Stomach (tissue), 4 donors: Measurements from ENCODE around the gene ABCB9.

ENCODE experiments used
- EP300 ChIP-seq: sonication (generic); formaldehyde crosslinking; IDR thresholded peaks from one replicate; pipeline ENCODE4 v1.6.1; 2017; ENCODE audit warnings: antibody characterized with exemption
- TF ChIP-seq, protein P1 (sequence below), 7 experiments: fragments of 450-650 bp in 4 of 7; fragments of 200-600 bp in 3 of 7; sonication (generic) in 3 of 7; IDR thresholded peaks; one replicate each; pipeline ENCODE4 v1.5.1; 2016 to 2019; ENCODE audit warnings: antibody characterized with exemption in 7 of 7, control low read depth in 2 of 7, mild to moderate bottlenecking in 1 of 7

- TF ChIP-seq, protein P1, sequence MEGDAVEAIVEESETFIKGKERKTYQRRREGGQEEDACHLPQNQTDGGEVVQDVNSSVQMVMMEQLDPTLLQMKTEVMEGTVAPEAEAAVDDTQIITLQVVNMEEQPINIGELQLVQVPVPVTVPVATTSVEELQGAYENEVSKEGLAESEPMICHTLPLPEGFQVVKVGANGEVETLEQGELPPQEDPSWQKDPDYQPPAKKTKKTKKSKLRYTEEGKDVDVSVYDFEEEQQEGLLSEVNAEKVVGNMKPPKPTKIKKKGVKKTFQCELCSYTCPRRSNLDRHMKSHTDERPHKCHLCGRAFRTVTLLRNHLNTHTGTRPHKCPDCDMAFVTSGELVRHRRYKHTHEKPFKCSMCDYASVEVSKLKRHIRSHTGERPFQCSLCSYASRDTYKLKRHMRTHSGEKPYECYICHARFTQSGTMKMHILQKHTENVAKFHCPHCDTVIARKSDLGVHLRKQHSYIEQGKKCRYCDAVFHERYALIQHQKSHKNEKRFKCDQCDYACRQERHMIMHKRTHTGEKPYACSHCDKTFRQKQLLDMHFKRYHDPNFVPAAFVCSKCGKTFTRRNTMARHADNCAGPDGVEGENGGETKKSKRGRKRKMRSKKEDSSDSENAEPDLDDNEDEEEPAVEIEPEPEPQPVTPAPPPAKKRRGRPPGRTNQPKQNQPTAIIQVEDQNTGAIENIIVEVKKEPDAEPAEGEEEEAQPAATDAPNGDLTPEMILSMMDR (IDR thresholded peaks at IDR 0.05): no peak
- TF ChIP-seq EP300: no peak
These were observed 8.1 kb upstream of the ABCB9 start for GRCh38 chr12:122974274-122974891.
